Motor neuron (in vitro differentiated cells): ENCODE measurements around the gene NF1. TPM values are rescaled to one million over a fixed set of nuclear protein-coding genes. Genes with fewer than 3 reads are reported as not detected.

Source experiments
- ATAC-seq, 8 experiments: fragments of 200-7000 bp; cut with Tn5 transposase; replicated peaks in 6 of 8; 2 replicates each; pipeline ENCODE4 v1.8.0; 2021; ENCODE audit warnings: mild to moderate bottlenecking in 8 of 8, moderate library complexity in 8 of 8
- H3K27ac ChIP-seq, 2 donors: fragments of 250-450 bp; sonication (Bioruptor Pico); 2 replicates each; pipeline ENCODE4 v1.9.0; 2021; ENCODE audit warnings: antibody characterized with exemption in 2 of 2, mild to moderate bottlenecking in 2 of 2, moderate library complexity in 1 of 2
- H3K4me1 ChIP-seq, 2 donors: fragments of 250-450 bp; sonication (Bioruptor Pico); replicated peaks in 1 of 2; 2 replicates each; pipeline ENCODE4 v1.6.1; 2021; ENCODE audit warnings: antibody characterized with exemption in 2 of 2, mild to moderate bottlenecking in 2 of 2, moderate library complexity in 1 of 2
- H3K4me3 ChIP-seq, 5 donors: fragments of 250-450 bp; sonication (Bioruptor Pico); 2 replicates each; pipeline ENCODE4 v1.9.0; 2021; ENCODE audit warnings: antibody characterized with exemption in 5 of 5, mild to moderate bottlenecking in 5 of 5, moderate library complexity in 4 of 5
- WGBS, 10 experiments: fragments of 450-650 bp; shearing (Covaris generic); methylation state at CpG; one replicate each; pipeline ENCODE4 v1.0.0; 2022; 5-methylcytosine and 5-hydroxymethylcytosine counted together
- in situ Hi-C, 9 experiments: fragments of 400-800 bp; cut with MboI; loops; one replicate each; pipeline ENCODE4 v1.15.0; 2021; ENCODE audit warnings: low sequenced_read_pairs in 9 of 9, low pct_unique_long_range_greater_than_20kb in 2 of 9; ENCODE audit not compliant: unreplicated experiment in 9 of 9
- total RNA-seq, 8 experiments: library from RNA; unstranded; fragments of 300-600 nt; gene quantifications; 2 replicates each; pipeline versions ENCODE4 v1.2.3 to v1.2.4, GENCODE V29; 2022

Gene NF1
- total RNA-seq, 8 experiments from 2014 or later, result 32.1 to 158 (median 50.6) TPM

DNA sequence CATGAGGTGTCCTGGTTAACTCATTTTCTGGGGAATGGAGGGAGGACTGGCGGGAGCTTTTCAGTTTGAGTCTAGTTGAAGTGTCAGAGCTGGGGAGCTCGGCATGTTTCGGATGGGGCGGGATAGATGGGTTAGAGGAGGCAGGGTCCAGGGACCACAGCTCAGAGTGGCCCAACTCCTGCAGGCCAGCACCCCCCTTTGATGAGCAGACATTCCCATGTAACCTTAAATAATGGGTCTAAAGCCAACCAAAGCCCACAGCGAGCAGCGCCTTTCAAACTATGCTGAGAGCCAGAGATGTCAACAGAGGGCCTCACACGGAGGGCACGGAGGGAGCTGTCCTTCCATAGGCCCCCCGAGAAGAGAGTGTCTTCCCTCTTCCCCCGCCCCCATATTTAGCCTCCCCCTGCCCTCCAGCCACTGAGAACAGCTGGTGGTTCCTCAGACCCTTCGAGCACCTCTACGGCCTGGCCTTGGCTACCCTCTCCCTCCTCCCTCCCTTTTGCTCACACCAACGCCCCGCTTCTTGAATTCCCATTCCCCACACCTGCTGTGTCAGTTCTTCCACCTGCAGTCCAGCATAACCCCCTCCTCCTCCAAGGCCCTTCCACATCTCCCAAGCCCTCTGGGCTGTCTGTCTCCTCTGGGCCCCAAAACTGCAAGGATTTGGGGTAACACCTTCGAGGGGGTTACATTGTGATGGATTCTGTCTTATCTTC, 318.5 kb downstream of the NF1 start:
- Histone ChIP-seq H3K27ac (peak overlapping the region in 1 of 2 donors; percentile 54), H3K4me3 (no peak overlapping the region), H3K4me1 (peaks cover 48 to 73% of the 10 kb centered on the region in 2 donors)
- no peak for ATAC-seq
- 57 to 100% (median 86%) methylated on average over 1 to 4 of the region's 15 CpGs; no CpG with 5 or more reads in 4 of the 10 experiments for WGBS, 10 experiments
- in situ Hi-C loops, result loop anchor here in 1 of 9 experiments (25.0 kb wide), 1 partner anchor 424 kb away; no protein-coding TSS in a partner anchor

DNA sequence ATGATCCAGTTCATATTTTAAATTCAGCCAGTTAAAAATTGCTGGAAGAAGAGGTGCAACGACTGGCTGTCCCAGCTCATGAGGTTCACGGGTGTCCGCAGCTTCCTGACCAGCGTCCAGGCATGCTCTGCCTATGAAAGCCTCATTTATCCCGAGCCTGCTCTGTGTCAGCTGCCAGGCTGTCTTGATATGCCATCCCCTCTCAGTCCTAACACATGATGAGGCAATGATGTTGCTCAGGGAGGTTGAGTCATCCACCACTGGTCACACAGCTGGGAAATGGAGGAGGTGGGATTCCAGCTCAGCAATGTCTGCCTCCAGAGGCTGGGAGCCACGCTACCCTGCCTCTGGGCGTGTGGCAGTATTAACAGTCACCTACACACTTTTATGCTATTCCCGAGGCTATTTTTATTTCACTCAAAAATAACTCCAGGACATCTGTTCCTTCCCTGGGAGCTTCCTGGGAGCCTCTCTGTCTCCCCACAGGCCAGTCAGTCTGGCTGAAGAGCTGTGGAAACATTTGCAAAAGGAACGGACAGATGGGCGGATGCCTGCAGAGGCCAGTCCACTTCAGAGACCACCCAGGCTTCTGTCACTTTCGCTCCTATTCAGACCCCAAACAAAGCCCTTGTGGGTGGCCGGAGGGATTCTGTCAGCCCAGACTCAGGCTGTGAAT, 319.2 kb downstream of the NF1 start:
- H3K4me1 ChIP-seq, result peaks cover 40 to 74% of the 10 kb centered on the region in 2 donors
- no peak overlapping the region for H3K4me3 ChIP-seq
- peak; percentile 57 to 90 (median 78) for ATAC-seq
- 8 to 40% (median 25%) methylated on average over 2 to 8 of the region's 12 CpGs; no CpG with 5 or more reads in 4 of the 10 experiments for WGBS, 10 experiments
- in situ Hi-C loops, result loop anchor here in 1 of 9 experiments (25.0 kb wide), 1 partner anchor 423 kb away; no protein-coding TSS in a partner anchor
- peak overlapping the region in 1 of 2 donors; percentile 54 for H3K27ac ChIP-seq

DNA sequence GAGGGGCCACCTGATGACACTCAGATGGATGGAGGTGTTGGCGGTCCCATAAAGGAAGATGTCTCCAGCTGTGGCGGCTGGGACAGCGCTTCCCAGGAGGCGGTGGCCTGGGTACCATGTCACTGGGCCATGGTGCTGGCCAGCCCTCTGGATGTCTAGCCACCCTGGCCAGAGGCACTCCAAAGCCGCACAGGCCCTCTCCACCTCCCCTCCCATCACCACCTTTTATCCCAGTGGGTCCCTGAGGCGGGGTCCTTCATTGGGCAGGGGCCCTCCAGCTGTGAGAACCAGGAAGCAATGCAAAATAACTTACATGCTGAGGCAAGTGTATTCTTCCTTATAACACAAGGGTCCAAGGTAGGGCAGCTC, 319.8 kb downstream of the NF1 start:
- Histone ChIP-seq H3K4me1 (peaks cover 36 to 71% of the 10 kb centered on the region in 2 donors), H3K27ac (peak overlapping the region in 1 of 2 donors; percentile 75), H3K4me3 (no peak overlapping the region)
- 27 to 71% methylated on average over 3 to 4 of the region's 6 CpGs; no CpG with 5 or more reads in 8 of the 10 experiments for WGBS, 10 experiments
- in situ Hi-C loops, result loop anchor here in 1 of 9 experiments (25.0 kb wide), 1 partner anchor 423 kb away; no protein-coding TSS in a partner anchor
- peak in 2 of 8 experiments; percentile 8 to 9 for ATAC-seq

DNA sequence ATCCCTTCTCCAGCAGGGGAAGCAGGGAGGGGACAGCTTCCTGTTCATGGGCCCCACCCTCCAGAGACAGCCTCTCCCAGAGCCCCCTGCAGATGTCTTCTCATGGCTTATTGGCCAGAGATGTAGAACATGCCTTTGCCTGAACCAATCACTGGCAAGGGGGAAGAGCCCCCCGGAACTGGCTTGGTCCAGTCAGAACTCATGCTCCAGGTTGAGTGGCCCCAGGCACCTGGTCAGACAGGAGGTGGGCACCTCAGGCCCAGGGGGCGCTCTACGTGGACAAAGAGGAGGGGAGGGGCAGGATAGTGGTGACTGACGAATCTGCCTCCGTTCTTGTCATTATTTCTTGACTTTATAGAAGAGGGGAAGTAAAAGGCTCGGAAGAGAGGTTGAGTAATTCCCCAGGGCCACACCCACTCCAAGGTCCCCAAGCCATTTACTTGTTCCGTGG, 320.3 kb downstream of the NF1 start:
- in situ Hi-C loops, result loop anchor here in 1 of 9 experiments (25.0 kb wide), 1 partner anchor 422 kb away; no protein-coding TSS in a partner anchor
- no peak overlapping the region for H3K4me3 ChIP-seq
- H3K27ac ChIP-seq, result peak overlapping the region in 1 of 2 donors; percentile 75
- 67 to 100% (median 80%) methylated on average over 2 of the region's 7 CpGs; no CpG with 5 or more reads in 7 of the 10 experiments for WGBS, 10 experiments
- ATAC-seq, result peak in 2 of 8 experiments; percentile 2 to 10
- H3K4me1 ChIP-seq, result peaks cover 34 to 68% of the 10 kb centered on the region in 2 donors

DNA sequence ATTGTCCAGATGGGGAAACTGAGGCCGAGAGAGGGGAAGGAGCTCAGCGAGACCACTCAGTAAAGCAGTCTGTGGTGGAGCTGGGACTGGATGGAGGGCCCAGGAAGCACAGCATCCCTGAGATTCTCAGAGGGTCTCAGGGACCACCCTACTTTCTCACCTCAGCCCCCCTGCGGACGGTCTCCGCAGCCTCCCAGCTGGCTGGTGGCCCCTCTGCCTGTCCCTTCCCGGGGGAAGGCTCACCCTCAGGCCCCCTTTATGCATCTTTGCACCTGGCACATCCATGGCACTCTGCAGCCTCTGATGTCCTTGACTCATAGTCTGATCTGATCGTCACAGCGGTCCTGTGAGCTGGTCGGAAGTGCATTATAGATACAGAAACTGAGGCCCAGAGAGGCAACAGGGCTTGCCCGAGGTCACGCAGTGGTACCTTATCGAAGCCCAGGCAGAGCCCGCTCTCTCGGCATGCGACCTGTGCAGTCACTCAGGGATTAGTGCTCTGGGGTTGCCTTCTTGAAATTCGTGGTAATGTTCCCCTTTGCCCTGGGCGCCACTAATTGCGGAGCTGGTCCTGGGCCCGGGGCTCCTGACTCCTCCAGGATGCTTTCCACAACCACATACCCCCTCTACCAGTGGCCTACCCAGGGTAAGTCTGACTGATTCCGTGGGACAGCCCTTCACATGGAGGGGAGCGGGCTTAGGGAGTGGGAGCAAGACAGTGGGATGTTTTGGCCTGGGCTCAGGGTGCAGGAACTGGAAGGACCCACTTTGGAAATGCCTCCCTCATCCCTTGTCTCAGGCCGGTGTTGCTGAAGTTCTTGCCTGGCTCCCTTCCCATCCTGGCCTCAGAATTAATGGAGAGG, 321.1 kb downstream of the NF1 start:
- Histone ChIP-seq H3K27ac (peak overlapping the region in 1 of 2 donors; percentile 70), H3K4me1 (peaks cover 34 to 68% of the 10 kb centered on the region in 2 donors), H3K4me3 (no peak overlapping the region)
- in situ Hi-C loops, result loop anchor here in 1 of 9 experiments (25.0 kb wide), 1 partner anchor 421 kb away; no protein-coding TSS in a partner anchor
- WGBS, 10 experiments, result 59 to 100% (median 69%) methylated on average over 6 to 9 of the region's 22 CpGs; no CpG with 5 or more reads in 4 of the 10 experiments
- no peak for ATAC-seq

DNA sequence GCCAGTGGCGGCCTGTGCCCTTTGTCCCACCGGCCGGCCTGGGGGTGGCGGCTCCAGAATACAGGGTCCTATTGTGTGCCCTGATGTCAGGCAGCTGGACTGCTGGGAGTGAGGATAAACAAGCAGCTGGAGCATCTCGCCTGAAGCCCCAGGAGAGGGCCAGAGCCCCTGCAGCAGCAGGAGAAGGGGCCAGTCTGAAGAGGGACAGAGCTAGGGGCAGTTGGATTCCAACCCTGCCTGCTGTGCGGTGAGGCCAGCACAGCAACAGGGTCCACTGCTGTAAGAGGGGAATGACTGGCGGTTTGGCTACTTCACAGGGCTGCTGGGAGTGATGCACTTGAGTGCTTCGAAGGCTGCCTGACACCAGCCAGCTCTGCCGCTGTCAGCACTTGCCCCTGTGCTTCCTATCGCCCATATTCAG, 321.7 kb downstream of the NF1 start:
- H3K4me3 ChIP-seq, result no peak overlapping the region
- WGBS, 10 experiments, result 27 to 63% (median 45%) methylated on average over 1 to 7 of the region's 10 CpGs; no CpG with 5 or more reads in 6 of the 10 experiments
- ATAC-seq, result peak in 5 of 8 experiments; percentile 62 to 75 (median 64)
- H3K4me1 ChIP-seq, result peaks cover 34 to 66% of the 10 kb centered on the region in 2 donors
- H3K27ac ChIP-seq, result peak overlapping the region in 1 of 2 donors; percentile 70
- in situ Hi-C loops, result loop anchor here in 1 of 9 experiments (25.0 kb wide), 1 partner anchor 421 kb away; no protein-coding TSS in a partner anchor

DNA sequence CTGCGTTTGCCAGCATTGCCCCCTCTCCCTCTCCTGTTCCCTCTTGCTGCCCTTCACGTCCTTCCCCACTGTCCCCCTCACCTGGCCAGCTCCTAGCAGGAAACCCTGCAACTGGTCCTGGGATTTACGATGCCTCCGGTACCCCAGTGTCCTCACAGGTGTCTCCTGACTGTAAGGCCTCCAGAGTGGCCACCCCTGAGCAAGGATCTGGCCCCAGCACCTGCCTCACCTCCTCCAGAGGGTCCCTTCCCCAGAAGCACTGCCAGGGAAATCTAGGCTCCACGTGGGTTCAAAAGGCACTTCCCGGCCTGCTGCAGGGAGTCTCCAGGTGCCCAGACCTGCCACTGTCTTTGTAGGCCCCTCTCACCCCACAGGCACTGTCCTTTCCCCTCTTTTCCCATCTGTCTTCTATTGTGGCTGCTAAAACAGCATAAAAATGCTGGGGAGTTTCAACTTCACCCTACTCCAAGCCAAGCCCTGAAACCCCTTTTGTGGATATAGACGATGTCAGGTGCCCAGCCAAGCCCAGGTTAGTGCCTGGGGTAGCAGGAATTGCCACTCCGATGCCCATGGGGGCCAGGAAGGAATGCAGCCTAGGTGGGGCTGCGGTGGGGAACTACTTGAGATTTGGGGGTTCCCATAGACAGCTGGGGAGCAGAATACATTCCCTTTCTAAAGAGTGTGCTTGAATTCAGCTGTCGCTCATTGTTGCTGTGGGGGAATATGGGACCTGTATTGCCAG, 322.4 kb downstream of the NF1 start:
- 17 to 100% (median 40%) methylated on average over 1 to 3 of the region's 10 CpGs; no CpG with 5 or more reads in 5 of the 10 experiments for WGBS, 10 experiments
- ATAC-seq, result peak in 1 of 8 experiments; percentile 3
- in situ Hi-C loops, result loop anchor here in 1 of 9 experiments (25.0 kb wide), 1 partner anchor 420 kb away; no protein-coding TSS in a partner anchor
- peak overlapping the region in 1 of 2 donors; percentile 70 for H3K27ac ChIP-seq
- no peak overlapping the region for H3K4me3 ChIP-seq
- peaks cover 34 to 64% of the 10 kb centered on the region in 2 donors for H3K4me1 ChIP-seq

DNA sequence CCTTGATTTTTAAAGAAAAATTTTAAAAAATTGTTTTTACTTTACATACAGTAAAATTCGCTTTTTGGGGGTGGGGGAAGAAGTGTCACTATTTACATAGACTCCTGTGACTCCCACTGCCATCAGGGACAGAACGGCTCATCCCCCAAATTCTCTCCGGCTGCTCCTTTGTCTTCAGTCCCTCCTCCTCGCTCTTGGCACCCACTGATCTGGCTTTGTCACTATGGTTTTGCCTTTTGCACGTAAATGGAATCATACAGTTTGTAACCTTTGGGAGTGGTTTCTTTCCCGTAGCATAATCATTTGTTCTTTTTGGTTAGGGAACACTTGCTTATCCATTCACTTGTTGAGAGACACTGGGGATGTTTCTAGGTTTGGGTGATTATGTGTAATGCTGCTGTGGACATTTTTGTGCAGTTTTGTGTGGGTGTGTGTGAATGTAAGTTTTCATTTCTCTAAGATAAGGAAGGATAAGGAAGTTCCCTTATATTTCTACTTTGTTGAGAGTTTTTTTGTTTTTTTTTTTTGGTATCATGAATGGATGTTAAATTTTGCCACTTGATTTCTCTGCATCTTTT, 324.1 kb downstream of the NF1 start:
- WGBS, 10 experiments, result 8 to 57% (median 34%) methylated on average over 3 to 6 of the region's 6 CpGs; no CpG with 5 or more reads in 1 of the 10 experiments

DNA sequence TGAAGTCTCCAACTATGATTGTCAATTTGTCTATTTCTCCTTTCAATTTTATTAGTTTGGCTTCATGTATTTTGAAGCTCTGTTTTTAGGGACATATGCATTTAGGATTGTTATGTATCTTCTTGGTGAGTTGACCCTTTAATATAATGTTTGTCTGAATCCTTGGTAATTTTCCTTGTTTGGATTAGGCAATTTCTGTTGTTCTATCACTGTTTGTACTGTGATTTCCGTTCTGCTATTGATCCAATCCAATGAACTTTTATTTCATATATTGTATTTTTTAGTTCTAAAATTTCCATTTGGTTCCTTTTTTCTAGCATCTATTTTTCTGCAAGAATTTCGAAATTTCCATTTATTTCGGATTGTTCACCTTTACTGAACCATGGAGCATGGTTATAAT, 327.7 kb downstream of the NF1 start:
- ATAC-seq, result no peak
- peaks cover 11 to 27% of the 10 kb centered on the region in 2 donors for H3K4me1 ChIP-seq
- no peak overlapping the region for H3K27ac ChIP-seq
- in situ Hi-C loops, result loop anchor here in 1 of 9 experiments (25.0 kb wide), 1 partner anchor 415 kb away; no protein-coding TSS in a partner anchor
- no peak overlapping the region for H3K4me3 ChIP-seq
- 0 to 100% (median 80%) methylated on average over 1 to 3 of the region's 3 CpGs for WGBS, 10 experiments

More for the DNA sequence above, 324.1 kb downstream of the NF1 start:
- Histone ChIP-seq H3K27ac (no peak overlapping the region), H3K4me1 (peaks cover 24 to 48% of the 10 kb centered on the region in 2 donors), H3K4me3 (no peak overlapping the region)
- no peak for ATAC-seq
- in situ Hi-C loops, result loop anchor here in 1 of 9 experiments (25.0 kb wide), 1 partner anchor 418 kb away; no protein-coding TSS in a partner anchor

DNA sequence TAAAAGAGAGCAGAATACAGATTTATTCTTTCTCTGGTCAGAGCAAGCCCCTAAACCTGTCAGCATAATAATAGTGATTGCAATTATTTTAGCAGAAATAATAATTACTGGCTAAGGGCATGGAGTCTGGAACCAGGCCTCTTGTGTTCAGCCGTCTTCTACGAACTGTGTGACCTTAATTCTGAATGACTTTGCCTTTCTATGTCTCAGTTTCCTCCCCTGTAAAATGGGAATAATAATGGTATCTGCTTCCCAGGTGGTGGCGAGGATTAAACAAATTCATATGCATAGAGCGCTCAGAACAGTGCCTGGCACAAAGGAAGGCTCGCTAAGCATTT, 330.1 kb downstream of the NF1 start:
- WGBS, 10 experiments, result 35 to 67% (median 43%) methylated on average over 3 to 5 of the region's 5 CpGs; no CpG with 5 or more reads in 5 of the 10 experiments
- Histone ChIP-seq H3K27ac (peak overlapping the region; percentile 82 to 83), H3K4me1 (peaks cover 11 to 15% of the 10 kb centered on the region in 2 donors), H3K4me3 (no peak overlapping the region)
- ATAC-seq, result no peak
- in situ Hi-C loops, result loop anchor here in 4 of 9 experiments (25.0 kb wide), 2 partner anchors 112 to 412 kb away; no protein-coding TSS in a partner anchor
